Karpas-422 (cell line): Measurements from ENCODE around the gene MYO9B. TPM values are rescaled to one million over a fixed set of nuclear protein-coding genes. Genes with fewer than 3 reads are reported as not detected.
A peak's percentile ranks its signal among the peaks of the same experiment; 100 is the strongest.

Experiments used
- DNase-seq: peaks from one replicate; pipeline ENCODE4 v3.0.0-alpha.2; 2015
- H2AFZ ChIP-seq: fragments of 200-600 bp; sonication (generic); 2 replicates; pipeline ENCODE4 v1.6.1; 2014; ENCODE audit warnings: antibody characterized with exemption, low read length, mixed read lengths
- H3K27ac ChIP-seq: fragments of 200-600 bp; sonication (generic); 2 replicates; pipeline ENCODE4 v1.5.1; 2014; ENCODE audit warnings: mild to moderate bottlenecking, low read length, moderate library complexity
- H3K27me3 ChIP-seq: fragments of 200-600 bp; sonication (generic); 2 replicates; pipeline ENCODE4 v1.6.1; 2014; ENCODE audit warnings: low read length, mixed read lengths
- H3K36me3 ChIP-seq: fragments of 200-600 bp; sonication (generic); 2 replicates; pipeline ENCODE4 v1.6.1; 2014; ENCODE audit warnings: low read length, mixed read lengths; ENCODE audit not compliant: insufficient read depth
- H3K4me1 ChIP-seq: fragments of 200-600 bp; sonication (generic); 2 replicates; pipeline ENCODE4 v1.6.1; 2014; ENCODE audit warnings: mild to moderate bottlenecking, low read length, mixed read lengths
- H3K4me2 ChIP-seq: fragments of 200-600 bp; sonication (generic); 2 replicates; pipeline ENCODE4 v1.6.1; 2014; ENCODE audit warnings: low read length, low read depth, mild to moderate bottlenecking; ENCODE audit not compliant: poor library complexity, severe bottlenecking
- H3K4me3 ChIP-seq: fragments of 200-600 bp; sonication (generic); 2 replicates; pipeline ENCODE4 v1.5.1; 2014; ENCODE audit warnings: mild to moderate bottlenecking, antibody characterized with exemption, low read length, mixed read lengths
- H3K79me2 ChIP-seq: fragments of 200-600 bp; sonication (generic); 2 replicates; pipeline ENCODE4 v1.6.1; 2014; ENCODE audit warnings: mild to moderate bottlenecking, low read length, mixed read lengths
- H3K9ac ChIP-seq: fragments of 200-600 bp; sonication (generic); 2 replicates; pipeline ENCODE4 v1.6.0; 2014; ENCODE audit warnings: low read length
- H3K9me2 ChIP-seq: fragments of 200-600 bp; sonication (generic), shearing (Covaris generic); replicated peaks from 2 replicates; pipeline ENCODE4 v1.6.0; 2014; ENCODE audit warnings: mild to moderate bottlenecking, low read length, moderate library complexity; ENCODE audit not compliant: insufficient read depth
- H3K9me3 ChIP-seq: fragments of 300-700, 200-600 bp; sonication (generic); 2 replicates; pipeline ENCODE4 v1.6.1; 2014; ENCODE audit warnings: low read length, mixed read lengths
- H4K20me1 ChIP-seq: fragments of 200-600 bp; sonication (generic); 2 replicates; pipeline ENCODE4 v1.6.1; 2014; ENCODE audit warnings: mild to moderate bottlenecking, antibody characterized with exemption, low read length, low read depth; ENCODE audit not compliant: insufficient read depth
- total RNA-seq: library from RNA; depleted of rRNA; stranded (reverse); fragments of >200 nt; shearing (Covaris generic); gene quantifications from 2 replicates; pipeline ENCODE4 v1.2.3, GENCODE V29; 2014; ENCODE audit warnings: low replicate concordance

The MYO9B gene
- total RNA-seq, 1 experiment from 2014 or later, result 80.1 TPM

DNA sequence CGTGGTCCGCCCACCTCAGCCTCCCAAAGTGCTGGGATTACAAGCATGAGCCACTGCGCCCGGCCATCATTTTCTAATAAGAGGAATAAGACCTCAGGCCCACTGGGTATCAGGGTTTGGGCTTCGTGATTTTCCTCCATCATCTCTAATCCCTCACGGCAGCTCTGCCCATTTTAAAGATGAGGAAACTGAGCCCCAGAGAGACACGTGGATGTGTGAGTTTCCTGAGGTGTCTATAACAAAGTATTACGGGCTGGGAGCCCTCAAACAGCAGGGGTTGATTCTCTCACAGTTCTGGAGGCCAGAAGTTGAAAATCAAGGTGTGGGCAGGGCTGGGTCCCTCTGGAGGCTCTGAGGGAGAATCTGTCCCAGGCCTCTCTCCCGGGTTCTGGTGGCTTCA lies 33.7 kb downstream of the MYO9B start:
- Histone ChIP-seq H3K4me2 (peak overlapping the region; percentile 68), H3K9ac (peak overlapping the region; percentile 68), H3K79me2 (peaks cover 69% of the 10 kb centered on the region), H3K9me2 (no peaks in the 10 kb centered on the region), H3K4me1 (peaks cover 67% of the 10 kb centered on the region), H3K9me3 (no peaks in the 10 kb centered on the region), H3K4me3 (peak overlapping the region; percentile 43), H3K36me3 (peaks cover 10% of the 10 kb centered on the region; the same call in 1 of the 2 replicates), H3K27ac (peak overlapping the region; percentile 96), H2AFZ (no peak overlapping the region), H4K20me1 (no peaks in the 10 kb centered on the region), H3K27me3 (no peaks in the 10 kb centered on the region)
- DNase-seq, result no peak

DNA sequence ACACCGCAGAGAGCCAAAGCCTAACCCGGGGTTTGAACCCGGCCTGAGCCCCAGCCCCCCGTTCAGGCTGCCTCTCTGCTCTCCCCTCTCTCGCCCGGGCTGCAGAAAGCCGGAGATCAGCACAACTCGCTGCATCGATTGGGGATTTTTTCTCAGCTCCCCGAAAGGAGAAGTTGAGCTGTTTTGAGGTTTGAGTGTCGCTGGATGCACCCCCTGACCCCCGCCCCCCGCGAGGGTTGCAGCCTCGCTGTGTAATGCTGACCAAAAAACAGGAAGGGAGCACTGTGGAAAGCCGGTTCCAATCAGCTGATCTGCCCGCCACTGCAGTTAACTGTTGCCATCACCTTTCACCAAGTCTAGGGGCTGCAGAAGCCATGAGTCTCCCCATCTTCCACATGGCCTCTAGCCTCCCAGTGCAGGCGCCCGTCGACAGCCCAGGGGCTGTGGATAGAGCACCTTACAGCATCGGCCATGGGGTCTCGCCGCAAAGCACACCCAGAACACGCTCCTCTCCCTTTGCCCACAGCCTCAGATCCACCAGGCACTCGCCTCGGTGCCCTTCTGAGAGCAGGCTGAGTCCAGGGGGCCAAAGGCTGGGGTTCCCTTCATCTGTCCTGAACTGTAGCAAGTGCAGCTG lies 34.5 kb downstream of the MYO9B start:
- Histone ChIP-seq H3K9me3 (no peaks in the 10 kb centered on the region), H3K9me2 (no peaks in the 10 kb centered on the region), H3K4me2 (peak overlapping the region; percentile 68), H3K79me2 (peaks cover 69% of the 10 kb centered on the region), H3K9ac (peak overlapping the region; percentile 68), H3K4me3 (peak overlapping the region; percentile 43), H3K4me1 (peaks cover 65% of the 10 kb centered on the region), H3K36me3 (peaks cover 10% of the 10 kb centered on the region; the same call in 1 of the 2 replicates), H3K27me3 (no peaks in the 10 kb centered on the region), H4K20me1 (no peaks in the 10 kb centered on the region), H3K27ac (peak overlapping the region; percentile 96), H2AFZ (no peak overlapping the region)
- peak; percentile 87 for DNase-seq

DNA sequence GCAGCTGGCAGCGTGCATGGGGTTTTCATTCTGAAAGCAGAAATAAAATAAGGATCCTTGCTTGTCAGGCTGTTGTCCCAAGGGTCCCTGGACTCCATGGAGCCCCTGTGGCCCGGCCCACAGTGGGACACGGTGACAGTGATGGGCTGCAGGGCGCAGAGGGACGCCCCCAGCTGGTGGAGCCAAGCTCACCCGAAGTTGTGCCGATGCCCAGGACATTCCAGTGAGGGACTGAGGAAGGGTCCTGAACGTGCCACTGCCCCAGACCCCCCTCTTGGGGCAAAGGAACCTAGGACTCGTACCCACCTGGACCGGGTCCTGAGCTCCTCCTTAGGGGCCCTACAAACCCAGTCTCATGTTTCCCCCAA lies 35.0 kb downstream of the MYO9B start:
- DNase-seq, result no peak
- Histone ChIP-seq H3K79me2 (peaks cover 68% of the 10 kb centered on the region), H3K9ac (peak overlapping the region; percentile 68), H3K4me3 (peak overlapping the region; percentile 43; the same call in 1 of the 2 replicates), H3K36me3 (peaks cover 10% of the 10 kb centered on the region; the same call in 1 of the 2 replicates), H3K4me2 (peak overlapping the region; percentile 68), H3K27ac (peak overlapping the region; percentile 96), H3K4me1 (peaks cover 65% of the 10 kb centered on the region), H3K27me3 (no peaks in the 10 kb centered on the region), H2AFZ (no peak overlapping the region), H4K20me1 (no peaks in the 10 kb centered on the region), H3K9me3 (no peaks in the 10 kb centered on the region), H3K9me2 (no peaks in the 10 kb centered on the region)

DNA sequence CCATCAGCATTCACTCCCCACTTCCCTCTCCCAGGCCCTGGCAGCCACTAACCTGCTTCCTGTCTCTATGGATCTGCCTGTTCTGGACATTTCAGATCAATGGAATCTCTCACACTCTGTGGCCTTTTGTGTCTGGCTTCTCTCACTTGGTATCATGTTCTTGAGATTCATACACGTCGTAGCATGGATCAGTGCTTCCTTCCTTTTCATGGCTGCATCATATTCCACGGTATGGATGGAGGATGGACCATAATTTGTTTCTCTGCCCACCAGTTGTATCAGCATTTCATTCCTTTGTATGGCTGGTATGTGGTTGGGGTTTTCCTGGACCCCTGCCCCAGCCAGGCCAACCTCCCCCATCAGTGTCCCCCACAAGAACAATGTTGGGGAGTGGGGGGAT lies 36.2 kb downstream of the MYO9B start:
- no peak for DNase-seq

DNA sequence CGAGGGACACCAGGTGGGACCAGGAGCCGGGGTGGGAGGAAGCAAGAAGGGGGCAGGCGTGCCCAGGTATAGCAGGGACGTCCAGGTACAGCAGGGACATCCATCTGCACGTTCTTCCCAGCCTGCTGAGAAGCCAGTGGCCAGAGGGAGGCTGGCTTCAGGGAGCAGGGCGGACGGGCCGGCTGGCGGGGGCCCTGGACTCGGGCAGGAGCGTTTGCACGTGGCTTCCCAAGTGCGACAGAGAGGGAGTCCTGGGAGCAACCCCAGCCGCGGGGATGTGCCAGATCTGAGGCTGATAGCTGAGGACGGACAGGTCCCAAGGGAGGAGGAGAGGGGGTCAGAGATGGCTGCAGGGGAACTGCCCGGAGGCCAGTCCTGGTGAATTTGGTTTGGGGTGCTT lies 36.7 kb downstream of the MYO9B start:
- peaks cover 74% of the 10 kb centered on the region for H3K79me2 ChIP-seq
- H3K36me3 ChIP-seq, result peaks cover 10% of the 10 kb centered on the region; the same call in 1 of the 2 replicates
- no peak for DNase-seq
- H4K20me1 ChIP-seq, result no peaks in the 10 kb centered on the region
- H3K9me2 ChIP-seq, result no peaks in the 10 kb centered on the region
- peaks cover 63% of the 10 kb centered on the region for H3K4me1 ChIP-seq
- H2AFZ ChIP-seq, result no peak overlapping the region
- no peak overlapping the region for H3K4me3 ChIP-seq
- no peak overlapping the region for H3K4me2 ChIP-seq
- H3K27me3 ChIP-seq, result no peaks in the 10 kb centered on the region
- H3K27ac ChIP-seq, result no peak overlapping the region
- H3K9ac ChIP-seq, result no peak overlapping the region
- H3K9me3 ChIP-seq, result no peaks in the 10 kb centered on the region

More for the DNA sequence above, 36.2 kb downstream of the MYO9B start:
- Histone ChIP-seq H3K36me3 (peaks cover 10% of the 10 kb centered on the region; the same call in 1 of the 2 replicates), H3K9me2 (no peaks in the 10 kb centered on the region), H3K4me3 (no peak overlapping the region), H3K4me2 (no peak overlapping the region), H3K79me2 (peaks cover 69% of the 10 kb centered on the region), H3K9ac (no peak overlapping the region), H3K9me3 (no peaks in the 10 kb centered on the region), H4K20me1 (no peaks in the 10 kb centered on the region), H3K4me1 (peaks cover 65% of the 10 kb centered on the region), H3K27ac (0 out of 2 replicates have a peak overlapping the region, but pooled peaks have one; percentile 96), H3K27me3 (no peaks in the 10 kb centered on the region), H2AFZ (no peak overlapping the region)

DNA sequence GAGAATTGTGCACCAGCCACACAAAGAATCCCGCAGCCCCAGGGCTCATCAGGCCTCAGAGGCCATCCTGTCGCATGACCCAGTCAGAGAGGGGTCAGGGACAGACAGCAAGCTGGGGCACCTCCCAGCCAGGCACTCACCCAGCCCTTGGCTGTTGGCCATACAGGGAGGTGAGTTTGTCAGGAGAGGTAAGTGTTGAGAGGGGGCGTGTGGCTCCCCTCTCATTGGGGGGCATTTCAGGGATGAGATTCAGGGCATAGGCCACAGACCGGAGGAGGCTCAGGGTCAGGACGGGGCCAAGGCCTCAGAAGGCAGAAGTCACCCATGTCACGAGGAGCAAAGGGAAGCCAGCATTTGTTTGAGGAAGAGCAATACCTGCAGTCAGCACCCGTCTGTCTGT lies 37.1 kb downstream of the MYO9B start:
- H3K4me3 ChIP-seq, result no peak overlapping the region
- H3K79me2 ChIP-seq, result peaks cover 76% of the 10 kb centered on the region
- H3K9me2 ChIP-seq, result no peaks in the 10 kb centered on the region
- no peak overlapping the region for H2AFZ ChIP-seq
- H3K9ac ChIP-seq, result no peak overlapping the region
- no peak for DNase-seq
- peaks cover 10% of the 10 kb centered on the region; the same call in 1 of the 2 replicates for H3K36me3 ChIP-seq
- no peaks in the 10 kb centered on the region for H3K9me3 ChIP-seq
- peaks cover 59% of the 10 kb centered on the region for H3K4me1 ChIP-seq
- H3K4me2 ChIP-seq, result no peak overlapping the region
- H3K27ac ChIP-seq, result 0 out of 2 replicates have a peak overlapping the region, but pooled peaks have one; percentile 10
- H4K20me1 ChIP-seq, result no peaks in the 10 kb centered on the region
- no peaks in the 10 kb centered on the region for H3K27me3 ChIP-seq

DNA sequence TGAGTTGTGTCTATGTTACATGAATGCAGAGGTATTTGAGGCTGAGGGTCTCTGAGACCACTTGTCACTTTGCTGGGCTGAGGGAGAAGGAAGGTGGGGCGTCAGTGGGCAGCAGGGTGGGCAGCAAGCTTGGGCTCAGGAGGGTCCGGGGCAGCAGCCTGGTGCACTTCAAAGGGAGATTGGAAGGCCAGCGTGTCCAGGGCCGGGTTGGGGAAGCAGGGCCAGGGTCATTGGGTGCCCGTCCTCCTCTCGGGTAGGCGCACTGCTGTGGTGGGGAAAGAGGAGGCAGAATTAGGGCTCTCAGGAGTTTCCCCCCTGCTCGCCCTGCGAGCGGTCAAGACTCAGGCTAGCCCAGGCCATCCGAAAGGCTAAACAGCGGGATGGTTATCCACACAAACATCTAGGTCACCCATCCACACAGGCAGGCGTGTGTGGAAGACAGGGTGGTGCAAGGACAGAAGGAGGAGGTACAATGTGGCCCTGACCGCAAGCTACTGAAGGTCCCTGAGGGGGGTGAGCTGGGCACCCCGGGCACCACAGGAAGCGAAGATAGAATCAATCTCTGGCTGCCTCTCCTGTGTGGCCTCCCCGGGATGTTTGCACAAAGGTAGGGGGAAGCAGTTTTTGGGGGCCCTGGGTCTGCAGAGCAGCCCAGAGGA lies 37.7 kb downstream of the MYO9B start:
- H3K4me2 ChIP-seq, result no peak overlapping the region
- H2AFZ ChIP-seq, result no peak overlapping the region
- H3K27me3 ChIP-seq, result no peaks in the 10 kb centered on the region
- H3K4me1 ChIP-seq, result peaks cover 53% of the 10 kb centered on the region
- H3K27ac ChIP-seq, result no peak overlapping the region
- no peaks in the 10 kb centered on the region for H3K9me3 ChIP-seq
- H3K9ac ChIP-seq, result no peak overlapping the region
- no peaks in the 10 kb centered on the region for H4K20me1 ChIP-seq
- peaks cover 81% of the 10 kb centered on the region for H3K79me2 ChIP-seq
- peaks cover 10% of the 10 kb centered on the region; the same call in 1 of the 2 replicates for H3K36me3 ChIP-seq
- no peak for DNase-seq
- no peaks in the 10 kb centered on the region for H3K9me2 ChIP-seq
- H3K4me3 ChIP-seq, result no peak overlapping the region

DNA sequence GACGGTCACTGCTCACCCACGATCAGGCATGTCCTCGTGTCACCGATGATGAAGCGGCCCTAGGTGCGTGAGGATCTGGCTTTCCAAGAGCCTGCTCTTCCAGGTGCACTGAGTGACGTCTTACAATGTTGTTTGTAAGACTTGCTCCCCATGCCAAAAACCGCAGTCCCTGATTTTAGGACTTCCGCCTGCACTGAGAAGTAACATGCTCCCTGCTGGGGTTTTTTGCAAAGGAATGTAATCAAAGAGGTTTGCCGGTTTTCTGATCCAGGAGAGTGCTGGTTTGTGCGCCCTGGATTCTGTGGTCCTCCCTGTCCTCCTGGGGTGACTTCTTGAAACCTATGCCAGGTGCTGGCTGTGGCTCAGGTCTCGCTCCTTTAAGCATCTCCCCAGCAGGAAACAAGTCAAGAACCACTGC lies 38.8 kb downstream of the MYO9B start:
- no peak overlapping the region for H3K27ac ChIP-seq
- H3K9me2 ChIP-seq, result no peaks in the 10 kb centered on the region
- H3K4me1 ChIP-seq, result peaks cover 43% of the 10 kb centered on the region
- no peaks in the 10 kb centered on the region for H3K9me3 ChIP-seq
- no peaks in the 10 kb centered on the region for H3K27me3 ChIP-seq
- no peak for DNase-seq
- H3K9ac ChIP-seq, result no peak overlapping the region
- H3K4me3 ChIP-seq, result no peak overlapping the region
- peaks cover 88% of the 10 kb centered on the region for H3K79me2 ChIP-seq
- no peaks in the 10 kb centered on the region for H4K20me1 ChIP-seq
- no peak overlapping the region for H2AFZ ChIP-seq
- H3K36me3 ChIP-seq, result peaks cover 16% of the 10 kb centered on the region; the same call in 1 of the 2 replicates
- no peak overlapping the region for H3K4me2 ChIP-seq
